GM12874 (cell line): Measurements from ENCODE around the gene C6orf141.

Experiments used
- CTCF ChIP-seq: IDR thresholded peaks from 2 replicates; pipeline ENCODE4 v1.5.1; 2011; ENCODE audit warnings: low read depth, mild to moderate bottlenecking, control low read depth, low read length, moderate library complexity; ENCODE audit not compliant: insufficient read depth

C6orf141 gene

GRCh38 chr6:49550492-49551077 is at the start of gene C6orf141:
TSS of gene C6orf141 (plus strand) at chr6:49550668. CDS start at chr6:49550793, 125 bp downstream.
- TF ChIP-seq CTCF: no peak

- no peak for TF ChIP-seq CTCF
Measured at GRCh38 chr6:49504666-49505065, 45.8 kb upstream of the C6orf141 start.

GRCh38 chr6:49506569-49507111 is 43.8 kb upstream of the C6orf141 start:
- no peak for TF ChIP-seq CTCF

DNA sequence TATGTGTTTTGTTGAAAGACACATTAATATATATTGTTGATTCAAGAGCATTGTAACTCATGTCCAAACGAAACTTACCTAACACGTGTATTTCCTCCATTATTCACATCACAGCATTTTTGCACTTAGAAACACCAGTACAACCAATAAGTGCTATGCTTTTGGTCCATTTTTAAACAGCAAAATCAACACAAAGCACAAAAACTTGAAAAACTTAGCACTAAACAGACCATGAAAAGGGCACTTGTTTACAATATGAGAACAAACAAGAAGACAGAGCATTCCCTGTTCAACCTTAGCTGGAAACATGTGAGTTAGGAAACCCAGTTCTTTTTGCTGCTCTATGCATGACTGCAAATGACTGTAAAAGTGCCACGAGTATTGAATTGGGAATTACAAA is 41.1 kb upstream of the C6orf141 start:
- TF ChIP-seq CTCF: no peak

- no peak for TF ChIP-seq CTCF
Measured at GRCh38 chr6:49513153-49513989, 37.1 kb upstream of the C6orf141 start.

- no peak for TF ChIP-seq CTCF
Measured at GRCh38 chr6:49514571-49515484, 35.6 kb upstream of the C6orf141 start.
